PC-9 (cell line): ENCODE data around the gene THSD7B.

Experiments used
- CTCF ChIP-seq: fragments of 200-600 bp; sonication (generic); conservative IDR thresholded peaks from 2 replicates; pipeline ENCODE4 v1.6.1; 2017; ENCODE audit warnings: mixed run types, antibody characterized with exemption, mild to moderate bottlenecking, moderate library complexity
- EZH2 ChIP-seq: fragments of 200-600 bp; sonication (generic); IDR thresholded peaks from 2 replicates; pipeline ENCODE4 v1.8.0; 2017; ENCODE audit warnings: antibody characterized with exemption, low read depth

- no peak for TF ChIP-seq CTCF
- TF ChIP-seq EZH2, result no peak
These were observed 613.8 kb downstream of the THSD7B start for GRCh38 chr2:137379186-137379585.
